Epidermal melanocyte (primary cell): ENCODE results near the gene PDZD7.

Experiments used
- DNase-seq: peaks from one replicate; pipeline ENCODE4 v3.0.0; 2011; ENCODE audit warnings: low spot score; ENCODE audit not compliant: insufficient read length

Gene PDZD7

GRCh38 chr10:101003639-101004206, 27.2 kb downstream of the PDZD7 start:
- no peak for DNase-seq

GRCh38 chr10:101002456-101002855, 28.5 kb downstream of the PDZD7 start:
- DNase-seq = no peak

DNA sequence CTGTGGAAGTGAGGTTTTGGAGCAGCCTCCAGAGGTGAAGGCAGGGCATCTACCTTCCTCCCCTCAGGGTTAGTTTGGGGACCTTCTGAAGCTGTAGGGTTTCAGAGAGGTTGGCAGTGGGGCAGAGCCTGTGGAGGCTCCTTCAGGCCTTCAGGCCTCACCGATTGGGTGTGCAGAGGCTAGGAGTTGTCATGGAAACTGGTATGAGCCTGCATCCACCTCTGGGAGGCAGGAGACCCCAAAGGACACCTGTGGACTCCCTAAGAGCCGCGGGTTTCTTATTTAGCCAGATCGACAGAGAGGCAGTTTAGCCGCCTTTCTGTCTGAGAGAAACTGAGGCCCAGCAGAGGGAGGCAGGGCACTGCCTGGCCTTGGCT, 29.3 kb downstream of the PDZD7 start:
- no peak for DNase-seq

DNA sequence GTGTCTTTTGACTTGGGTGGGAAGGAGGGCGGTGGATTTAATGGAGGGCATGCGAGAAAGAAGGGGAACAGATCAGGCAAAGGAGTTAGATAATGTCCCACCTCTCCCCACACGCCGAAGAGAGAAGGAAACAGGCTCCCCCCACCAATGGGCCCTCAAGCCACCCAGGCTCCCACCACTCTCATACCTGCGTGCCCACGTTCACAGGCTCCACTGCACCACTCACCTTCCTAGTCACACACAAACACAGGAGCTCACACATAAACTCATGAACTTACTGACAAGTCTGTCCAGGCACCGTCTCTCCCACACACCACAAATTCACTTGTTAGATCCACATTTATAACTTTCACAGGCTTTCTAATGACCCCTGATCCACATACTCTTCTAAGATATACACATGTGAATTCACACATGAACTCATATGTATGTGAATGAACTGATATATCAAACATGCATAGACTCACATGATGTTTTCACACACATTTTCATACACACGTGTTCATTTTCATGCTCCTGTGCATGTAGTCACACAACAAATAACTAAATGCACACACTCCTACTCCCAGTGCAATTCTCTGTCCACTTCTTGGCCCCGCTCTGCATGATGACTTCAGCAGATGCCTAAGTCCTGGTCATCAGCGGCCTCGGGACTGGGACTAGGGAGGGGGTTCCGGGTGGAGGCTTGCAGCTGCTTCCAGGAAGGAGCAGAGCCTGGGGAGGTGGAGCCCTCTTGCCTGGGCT, 29.8 kb downstream of the PDZD7 start:
- DNase-seq = peak; percentile 93

DNA sequence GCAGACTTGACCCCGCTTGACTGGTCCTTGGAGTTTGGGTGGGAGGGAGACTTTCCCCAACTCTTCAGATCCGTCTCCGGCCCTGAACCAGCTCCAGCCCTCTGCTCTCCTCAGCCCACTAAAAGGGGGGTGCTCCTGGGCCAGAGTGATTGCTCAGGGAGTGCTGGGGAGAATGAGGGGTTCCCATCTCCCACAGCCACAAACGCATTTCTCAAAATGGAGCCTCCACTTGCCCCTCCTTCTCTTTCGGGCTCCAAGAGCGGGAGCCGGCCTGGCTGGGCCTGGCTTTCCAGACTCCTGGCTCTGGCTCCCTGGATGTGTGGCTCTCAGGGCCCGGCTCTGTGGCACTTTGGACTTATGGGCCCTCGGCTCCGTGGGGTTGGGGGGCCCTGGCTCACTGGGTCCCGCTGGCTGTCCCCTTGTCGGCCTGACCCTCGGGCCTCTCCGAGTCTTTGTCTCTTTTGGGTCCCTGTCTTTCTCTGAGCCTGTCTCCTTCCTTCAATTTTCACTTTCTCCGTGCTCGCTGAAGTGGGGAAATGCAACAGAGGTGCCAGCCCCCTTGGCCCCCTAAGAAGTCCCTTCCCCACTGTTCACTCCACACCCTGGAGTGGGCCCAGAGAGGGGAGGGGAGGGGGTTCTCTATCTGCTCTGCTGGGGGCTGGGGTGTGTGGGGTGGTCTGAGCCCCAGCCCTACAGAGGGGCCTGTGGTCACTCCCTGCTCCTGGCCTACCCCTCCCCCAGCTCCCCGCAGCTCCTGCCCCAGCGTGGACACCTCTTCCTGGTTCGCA, 30.6 kb downstream of the PDZD7 start:
- no peak for DNase-seq

DNA sequence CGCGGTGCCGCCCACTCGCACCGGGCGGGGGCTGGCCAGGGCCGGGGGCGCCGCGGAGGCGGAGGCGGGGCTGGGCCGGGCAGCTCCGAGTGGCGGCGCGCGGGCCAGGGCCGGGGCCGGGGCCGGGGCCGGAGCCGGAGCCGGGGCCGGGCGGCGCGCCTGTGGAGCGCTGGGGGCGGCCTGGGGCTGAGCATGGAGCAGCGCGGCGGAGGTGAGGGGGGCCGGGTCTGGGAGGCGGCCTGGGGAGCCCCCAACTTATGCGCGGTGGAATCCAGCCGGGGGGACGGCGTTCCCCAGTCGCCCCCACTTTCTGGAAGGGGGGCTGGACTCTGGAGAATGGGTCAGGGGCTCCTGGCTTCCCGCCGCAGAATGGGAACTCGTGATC, 31.2 kb downstream of the PDZD7 start, which contains the start of gene LZTS2:
TSS of gene LZTS2 (plus strand) at position 67 of the 385 bp plus-strand sequence. CDS start 2,731 bp downstream, outside the sequence.
- no peak for DNase-seq

GRCh38 chr10:100998991-100999741, 31.8 kb downstream of the PDZD7 start:
- peak; percentile 91 for DNase-seq

GRCh38 chr10:100998183-100998990, 32.5 kb downstream of the PDZD7 start:
- DNase-seq = peak; percentile 97

- peak; percentile 84 for DNase-seq
Measured at GRCh38 chr10:100997360-100998182, 33.4 kb downstream of the PDZD7 start.

DNA sequence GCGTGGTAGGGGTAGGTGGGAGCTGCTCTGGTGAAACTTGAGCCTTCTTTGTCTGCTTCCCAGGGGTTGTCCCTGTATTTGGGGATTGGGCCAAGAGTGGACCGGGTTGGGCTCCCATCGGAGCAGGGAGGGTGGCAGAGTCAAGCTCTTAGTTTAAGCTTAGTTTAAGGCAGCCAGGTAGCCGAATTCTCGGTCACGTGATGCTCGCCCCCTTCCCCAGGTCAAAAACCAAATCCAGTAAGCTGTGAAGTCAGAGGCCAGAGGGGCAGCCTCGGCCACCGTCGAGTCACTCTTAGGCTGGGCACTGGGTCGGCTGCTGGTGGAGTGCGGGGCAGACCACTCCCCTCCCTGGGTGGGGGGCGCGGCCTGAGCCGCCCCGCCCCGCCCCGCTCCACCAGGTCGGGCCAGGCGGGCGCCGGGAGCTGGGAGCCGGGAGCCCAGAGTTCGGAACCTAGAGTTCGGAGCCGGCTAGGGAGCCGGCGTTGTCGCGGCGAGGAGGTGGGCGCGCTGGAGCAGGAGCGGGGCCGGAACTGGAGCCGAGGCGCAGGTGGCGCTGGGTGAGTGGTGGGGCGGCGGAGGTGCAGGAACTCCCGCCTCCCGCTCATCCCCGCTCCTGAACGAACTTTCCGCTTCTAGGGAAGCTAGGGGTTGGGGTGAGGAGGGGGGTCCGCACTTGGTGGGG, 34.1 kb downstream of the PDZD7 start:
- no peak for DNase-seq

DNA sequence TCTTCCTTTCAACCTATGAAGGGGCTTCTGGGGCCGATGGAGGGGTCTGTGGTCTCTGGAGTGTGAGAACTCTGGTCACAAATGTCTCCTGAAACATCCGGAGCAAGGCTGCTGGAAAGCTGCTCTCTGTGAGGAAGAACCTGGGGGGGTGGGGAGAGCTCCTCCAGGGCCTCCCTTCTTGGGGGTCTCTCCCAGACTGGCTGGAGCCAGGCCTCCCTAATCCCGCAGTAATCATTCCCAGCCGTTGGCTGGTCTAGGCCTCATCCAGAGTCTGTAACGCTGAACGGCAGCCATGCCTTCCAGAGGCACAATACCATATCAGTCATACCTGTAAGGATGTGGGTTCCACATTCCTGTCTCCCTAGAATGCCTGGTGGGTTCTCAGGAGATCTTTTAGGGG, 35.7 kb downstream of the PDZD7 start:
- no peak for DNase-seq

GRCh38 chr10:100993986-100994708, 36.8 kb downstream of the PDZD7 start:
- DNase-seq = peak; percentile 57

DNA sequence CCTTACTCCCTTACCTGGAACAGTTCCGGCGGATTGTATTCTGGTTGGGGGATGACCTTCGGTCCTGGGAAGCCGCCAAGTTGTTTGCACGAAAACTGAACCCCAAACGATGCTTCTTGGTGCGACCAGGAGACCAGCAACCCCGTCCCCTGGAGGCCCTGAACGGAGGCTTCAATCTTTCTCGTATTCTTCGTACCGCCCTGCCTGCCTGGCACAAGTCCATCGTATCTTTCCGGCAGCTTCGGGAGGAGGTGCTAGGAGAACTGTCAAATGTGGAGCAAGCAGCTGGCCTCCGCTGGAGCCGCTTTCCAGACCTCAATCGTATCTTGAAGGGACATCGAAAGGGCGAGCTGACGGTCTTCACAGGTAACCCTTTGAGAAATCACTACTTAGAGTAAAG, 41.8 kb downstream of the PDZD7 start:
- no peak for DNase-seq

DNA sequence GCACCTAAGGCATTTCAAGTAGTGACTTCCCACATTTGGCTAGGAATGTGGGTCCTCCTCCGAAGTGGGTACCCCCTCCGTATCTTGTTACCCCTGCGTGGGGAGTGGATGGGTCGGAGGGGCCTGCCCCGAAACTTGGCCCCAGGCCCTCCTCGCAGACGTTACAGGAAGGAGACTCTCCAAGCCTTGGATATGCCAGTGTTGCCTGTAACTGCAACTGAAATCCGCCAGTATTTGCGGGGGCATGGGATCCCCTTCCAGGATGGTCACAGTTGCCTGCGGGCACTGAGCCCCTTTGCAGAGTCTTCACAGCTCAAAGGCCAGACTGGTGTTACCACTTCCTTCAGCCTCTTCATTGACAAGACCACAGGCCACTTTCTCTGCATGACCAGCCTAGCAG, 42.8 kb downstream of the PDZD7 start:
- DNase-seq = no peak

- no peak for DNase-seq
Measured at GRCh38 chr10:100987685-100988049, 43.3 kb downstream of the PDZD7 start.

DNA sequence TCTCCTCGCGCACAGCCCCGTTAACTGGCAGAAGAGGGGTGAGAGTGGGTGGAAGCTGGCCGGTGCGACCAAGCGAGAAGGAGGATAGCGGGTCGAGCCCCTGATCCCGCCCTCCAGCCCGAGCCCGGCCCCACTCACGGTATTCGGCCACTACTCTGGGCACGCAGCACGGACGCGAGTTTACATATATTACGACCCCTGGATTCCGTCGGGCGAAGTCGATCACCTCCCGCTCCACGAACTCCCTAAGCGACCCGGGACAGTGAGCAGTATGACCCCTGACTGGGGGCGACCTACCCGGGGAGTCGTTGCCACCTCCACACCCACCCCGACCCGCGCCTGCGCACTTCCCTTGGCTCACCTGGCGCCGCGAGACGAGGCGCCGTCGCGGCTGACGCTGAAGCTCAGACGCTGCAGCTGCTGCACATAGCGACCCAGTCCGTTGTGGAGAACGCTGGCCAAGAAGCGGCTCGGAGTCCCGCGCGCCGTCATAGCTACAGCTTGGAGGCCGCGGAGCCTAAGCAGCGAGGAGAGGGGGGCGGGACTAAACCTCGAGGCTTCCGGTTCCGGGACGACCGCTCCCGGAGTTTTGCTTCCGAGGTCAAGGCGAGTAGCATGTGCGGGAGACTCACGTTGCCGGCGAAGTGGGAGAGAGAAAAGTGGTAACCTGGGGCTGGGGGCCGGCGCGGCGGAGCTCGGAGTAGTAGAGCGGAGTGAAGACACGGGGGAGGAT, 43.8 kb downstream of the PDZD7 start, which contains the start of the genes MRPL43 and TWNK:
TSS of gene MRPL43 (minus strand) at position 546 of the 733 bp plus-strand sequence. CDS start at position 492, 54 bp downstream.
TSS of gene TWNK (plus strand) at position 592 of the 733 bp plus-strand sequence. CDS start 668 bp downstream, outside the sequence.
- DNase-seq = peak; percentile 94

DNA sequence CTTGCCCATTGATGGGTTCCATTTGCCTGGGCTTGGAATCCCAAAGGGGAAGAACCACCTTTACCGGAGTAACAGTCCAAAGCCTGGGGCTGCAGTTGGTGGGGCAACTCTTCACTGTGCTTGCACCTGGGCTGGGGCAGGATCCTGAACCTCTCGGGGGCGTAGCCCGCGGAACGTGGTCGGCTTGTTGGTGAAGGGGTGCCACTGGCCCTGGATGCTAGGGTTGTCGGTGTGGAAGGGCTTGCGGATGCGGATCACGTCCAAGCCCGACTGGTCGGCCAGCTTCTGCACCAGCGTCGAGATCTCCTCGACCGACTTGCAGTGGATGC, 44.3 kb downstream of the PDZD7 start:
- no peak for DNase-seq

GRCh38 chr10:100985336-100985735, 45.6 kb downstream of the PDZD7 start:
- DNase-seq = no peak
